Mesodermal cell (in vitro differentiated cells): Measurements from ENCODE around the gene NUP42.

Source experiments
- H3K27ac ChIP-seq: 2 replicates; pipeline ENCODE4 v1.7.0; 2013; ENCODE audit warnings: mild to moderate bottlenecking, low read depth, low read length, moderate library complexity; ENCODE audit not compliant: severe bottlenecking
- H3K36me3 ChIP-seq: 2 replicates; pipeline ENCODE4 v1.7.1; 2013; ENCODE audit warnings: mild to moderate bottlenecking, low read length, moderate library complexity; ENCODE audit not compliant: control insufficient read depth, insufficient read depth
- H3K4me1 ChIP-seq: one replicate; pipeline ENCODE4 v1.7.1; 2013; ENCODE audit warnings: mild to moderate bottlenecking, low read length; ENCODE audit not compliant: insufficient read depth, control insufficient read depth, poor library complexity, severe bottlenecking
- H3K4me3 ChIP-seq: 2 replicates; pipeline ENCODE4 v1.7.0; 2013; ENCODE audit warnings: low read length, control low read depth, mild to moderate bottlenecking; ENCODE audit not compliant: insufficient read depth, poor library complexity, severe bottlenecking; ENCODE audit errors: extremely low read depth
- H3K9me3 ChIP-seq: 2 replicates; pipeline ENCODE4 v1.7.1; 2013; ENCODE audit warnings: mild to moderate bottlenecking, low read length, moderate library complexity; ENCODE audit not compliant: control insufficient read depth
- WGBS, 2 experiments: methylation state at CpG; one replicate each; pipeline ENCODE4 v1.1.5; 2013; ENCODE audit warnings: missing lambda C conversion rate in 2 of 2; ENCODE audit not compliant: insufficient coverage in 2 of 2; 5-methylcytosine and 5-hydroxymethylcytosine counted together

NUP42 gene

GRCh38 chr7:23247603-23248335 lies 65.9 kb downstream of the NUP42 start:
- WGBS, 2 experiments, result 92 to 94% methylated on average over 44 to 49 of the region's 53 CpGs
- H3K9me3 ChIP-seq, result no peaks in the 10 kb centered on the region
- no peak overlapping the region for H3K4me3 ChIP-seq
- no peaks in the 10 kb centered on the region for H3K4me1 ChIP-seq
- no peak overlapping the region for H3K27ac ChIP-seq
- no peaks in the 10 kb centered on the region for H3K36me3 ChIP-seq

DNA sequence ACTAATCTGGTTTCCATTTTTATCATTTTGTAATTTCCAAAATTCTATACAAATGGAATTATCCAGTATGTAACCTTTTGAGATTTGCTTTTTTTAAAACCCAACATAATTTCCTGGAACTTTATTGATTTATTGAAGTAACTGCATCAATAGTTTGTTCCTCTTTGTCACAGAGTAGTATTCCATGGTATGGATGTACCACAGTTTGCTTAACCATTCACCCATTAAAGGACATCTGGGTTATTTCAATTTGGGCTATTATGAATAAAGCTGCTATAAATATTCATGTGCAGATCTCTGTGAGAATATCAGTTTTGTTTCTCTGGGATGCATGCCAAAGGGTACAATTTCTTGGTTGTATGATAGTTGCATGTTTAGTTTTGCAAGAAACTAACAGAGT lies 67.6 kb downstream of the NUP42 start:
- Histone ChIP-seq H3K4me3 (no peak overlapping the region), H3K4me1 (no peaks in the 10 kb centered on the region), H3K36me3 (no peaks in the 10 kb centered on the region), H3K9me3 (no peaks in the 10 kb centered on the region), H3K27ac (no peak overlapping the region)
